Cardiac muscle cell (in vitro differentiated cells and primary cell): Measurements from ENCODE around the gene MUC7. TPM values are rescaled to one million over a fixed set of nuclear protein-coding genes. Genes with fewer than 3 reads are reported as not detected.
"Not testable (repeated sequence)": the region's sequence is repeated elsewhere in the genome, so short reads cannot be mapped to it uniquely, and the experiment has no call there.

Source experiments
- DNase-seq, 2 donors: peaks; one replicate each; pipeline versions ENCODE4 v3.0.0 to v3.0.0-alpha.2; 2010 to 2017; ENCODE audit warnings: low read depth in 1 of 2, low spot score in 1 of 2
- H3K27ac ChIP-seq: fragments of 200-600 bp; sonication (generic); 2 replicates; pipeline ENCODE4 v1.5.1; 2016
- H3K27me3 ChIP-seq: fragments of 200-600 bp; sonication (generic); 2 replicates; pipeline ENCODE4 v1.6.0; 2016; ENCODE audit warnings: control low read depth
- H3K36me3 ChIP-seq: fragments of 200-600 bp; sonication (generic); 2 replicates; pipeline ENCODE4 v1.5.1; 2016; ENCODE audit warnings: control low read depth
- H3K4me1 ChIP-seq: fragments of 200-600 bp; sonication (generic); 2 replicates; pipeline ENCODE4 v1.8.1; 2017; ENCODE audit warnings: low read depth, mild to moderate bottlenecking, mixed run types
- H3K4me3 ChIP-seq: fragments of 200-600 bp; sonication (generic); 2 replicates; pipeline ENCODE4 v1.5.1; 2016; ENCODE audit warnings: mild to moderate bottlenecking
- H3K9me3 ChIP-seq: fragments of 200-600 bp; sonication (generic); 2 replicates; pipeline ENCODE4 v1.5.1; 2017; ENCODE audit warnings: low read depth, mild to moderate bottlenecking, control low read depth
- polyA plus RNA-seq: library from polyadenylated mRNA; unstranded; fragments of >200 nt; fragmentation: Nextera tagmentation; extraction: Ambion mirVana; gene quantifications from 2 replicates; pipeline ENCODE4 v1.2.1, GENCODE V29; 2016
- total RNA-seq: library from RNA; depleted of rRNA; stranded (reverse); fragments of >200 nt; gene quantifications from 2 replicates; pipeline ENCODE4 v1.2.3, GENCODE V29; 2016
- TF ChIP-seq, protein P1 (sequence below): IDR thresholded peaks from 2 replicates; pipeline ENCODE4 v1.5.1; 2012; ENCODE audit warnings: low read depth, mild to moderate bottlenecking, low read length

MUC7 gene
- total and polyA plus RNA-seq, 2 experiments from 2014 or later = not detected

- DNase-seq = no peak
- Histone ChIP-seq H3K9me3 (no peaks in the 10 kb centered on the region), H3K27me3 (no peaks in the 10 kb centered on the region), H3K36me3 (no peaks in the 10 kb centered on the region), H3K4me3 (no peak overlapping the region), H3K27ac (no peak overlapping the region), H3K4me1 (no peaks in the 10 kb centered on the region)
- TF ChIP-seq, protein P1, sequence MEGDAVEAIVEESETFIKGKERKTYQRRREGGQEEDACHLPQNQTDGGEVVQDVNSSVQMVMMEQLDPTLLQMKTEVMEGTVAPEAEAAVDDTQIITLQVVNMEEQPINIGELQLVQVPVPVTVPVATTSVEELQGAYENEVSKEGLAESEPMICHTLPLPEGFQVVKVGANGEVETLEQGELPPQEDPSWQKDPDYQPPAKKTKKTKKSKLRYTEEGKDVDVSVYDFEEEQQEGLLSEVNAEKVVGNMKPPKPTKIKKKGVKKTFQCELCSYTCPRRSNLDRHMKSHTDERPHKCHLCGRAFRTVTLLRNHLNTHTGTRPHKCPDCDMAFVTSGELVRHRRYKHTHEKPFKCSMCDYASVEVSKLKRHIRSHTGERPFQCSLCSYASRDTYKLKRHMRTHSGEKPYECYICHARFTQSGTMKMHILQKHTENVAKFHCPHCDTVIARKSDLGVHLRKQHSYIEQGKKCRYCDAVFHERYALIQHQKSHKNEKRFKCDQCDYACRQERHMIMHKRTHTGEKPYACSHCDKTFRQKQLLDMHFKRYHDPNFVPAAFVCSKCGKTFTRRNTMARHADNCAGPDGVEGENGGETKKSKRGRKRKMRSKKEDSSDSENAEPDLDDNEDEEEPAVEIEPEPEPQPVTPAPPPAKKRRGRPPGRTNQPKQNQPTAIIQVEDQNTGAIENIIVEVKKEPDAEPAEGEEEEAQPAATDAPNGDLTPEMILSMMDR = no peak
Observed at GRCh38 chr4:70449220-70449619, 22.8 kb upstream of the MUC7 start.

DNA sequence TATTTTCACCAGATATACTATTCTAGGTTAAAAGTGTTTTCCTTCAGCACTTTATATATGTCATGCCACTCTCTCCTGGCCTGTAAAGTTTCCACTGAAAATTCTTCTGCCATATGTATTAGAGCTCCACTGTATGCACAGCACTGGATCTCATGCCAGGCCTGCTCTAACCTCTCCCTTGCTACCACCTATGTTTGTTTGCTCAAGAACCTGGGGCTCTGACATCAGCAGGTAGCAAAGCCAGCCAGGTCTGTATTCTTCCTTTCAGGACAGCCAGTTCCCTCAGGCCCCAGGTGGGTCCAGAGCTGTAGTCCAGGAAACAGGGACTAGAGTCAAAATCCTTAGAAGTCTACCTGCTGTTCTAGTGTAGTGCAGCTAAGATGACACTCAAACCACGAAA, 19.1 kb upstream of the MUC7 start:
- Histone ChIP-seq H3K36me3 (no peaks in the 10 kb centered on the region), H3K27ac (no peak overlapping the region), H3K27me3 (no peaks in the 10 kb centered on the region), H3K9me3 (no peaks in the 10 kb centered on the region), H3K4me3 (no peak overlapping the region), H3K4me1 (no peaks in the 10 kb centered on the region)
- no peak for DNase-seq
- TF ChIP-seq, protein P1 = no peak

GRCh38 chr4:70463335-70463734, 8.7 kb upstream of the MUC7 start:
- Histone ChIP-seq H3K9me3 (no peaks in the 10 kb centered on the region), H3K4me1 (no peaks in the 10 kb centered on the region), H3K27me3 (no peaks in the 10 kb centered on the region), H3K36me3 (no peaks in the 10 kb centered on the region), H3K27ac (no peak overlapping the region), H3K4me3 (no peak overlapping the region)
- TF ChIP-seq, protein P1 = no peak
- DNase-seq = no peak

DNA sequence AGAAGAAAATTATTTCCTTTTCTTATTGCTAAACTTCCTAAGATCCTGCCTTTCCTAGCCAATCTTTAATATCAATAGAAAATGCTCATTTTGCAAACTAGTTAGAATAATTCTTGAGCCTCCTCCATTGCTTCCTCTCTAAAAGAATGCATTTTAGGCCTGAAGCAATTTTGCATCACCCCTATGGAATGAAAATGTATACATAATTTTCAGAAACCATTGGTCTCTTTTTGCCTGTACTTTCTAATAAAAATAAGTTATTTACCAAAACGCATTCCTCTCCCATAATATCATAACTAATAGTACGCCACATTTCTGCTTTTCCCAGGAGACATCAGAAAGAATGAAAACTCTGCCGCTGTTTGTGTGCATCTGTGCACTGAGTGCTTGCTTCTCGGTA, 1.7 kb downstream of the MUC7 start:
- no peak for DNase-seq
- Histone ChIP-seq H3K9me3 (no peaks in the 10 kb centered on the region), H3K27ac (no peak overlapping the region), H3K27me3 (no peaks in the 10 kb centered on the region), H3K4me3 (no peak overlapping the region), H3K4me1 (no peaks in the 10 kb centered on the region), H3K36me3 (no peaks in the 10 kb centered on the region)
- TF ChIP-seq, protein P1 = no peak

DNA sequence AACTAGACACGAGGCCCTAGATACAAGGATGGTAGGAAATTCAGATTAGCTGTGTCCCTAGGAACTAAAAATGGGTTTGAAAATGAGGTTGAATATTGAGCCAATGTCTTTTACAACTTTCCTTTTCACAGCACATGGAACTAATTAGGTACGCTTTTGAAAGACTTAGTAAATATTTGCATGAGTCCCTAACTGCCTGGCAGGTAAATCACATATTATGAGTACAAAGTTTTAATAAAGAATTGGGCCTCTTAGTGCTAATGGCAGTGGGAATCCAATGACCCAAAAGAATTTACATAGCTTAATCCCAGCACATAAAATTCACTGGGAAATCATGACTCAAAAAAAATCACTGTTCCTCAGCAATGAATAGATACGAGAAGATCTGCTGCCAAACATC, 16.8 kb downstream of the MUC7 start:
- H3K27ac ChIP-seq = no peak overlapping the region
- H3K36me3 ChIP-seq = no peaks in the 10 kb centered on the region
- DNase-seq = no peak
- no peaks in the 10 kb centered on the region for H3K4me1 ChIP-seq
- H3K27me3 ChIP-seq = no peaks in the 10 kb centered on the region
- no peaks in the 10 kb centered on the region for H3K9me3 ChIP-seq
- TF ChIP-seq, protein P1 = no peak
- H3K4me3 ChIP-seq = no peak overlapping the region

- H3K4me3 ChIP-seq = no peak overlapping the region
- no peak overlapping the region for H3K27ac ChIP-seq
- TF ChIP-seq, protein P1 = no peak
- H3K36me3 ChIP-seq = no peaks in the 10 kb centered on the region
- DNase-seq = peak in 1 of 2 donors; percentile 5
- no peaks in the 10 kb centered on the region for H3K27me3 ChIP-seq
- H3K9me3 ChIP-seq = no peaks in the 10 kb centered on the region
- no peaks in the 10 kb centered on the region for H3K4me1 ChIP-seq
Observed at GRCh38 chr4:70496231-70496630, 24.2 kb downstream of the MUC7 start.

- not testable (repeated sequence) for H3K9me3 ChIP-seq, H3K4me3 ChIP-seq, H3K27ac ChIP-seq, H3K36me3 ChIP-seq, H3K27me3 ChIP-seq, H3K4me1 ChIP-seq
- DNase-seq = peak in 1 of 2 donors; percentile 23
Observed at GRCh38 chr4:70501838-70502237, 29.8 kb downstream of the MUC7 start.
